Activated naive CD4-positive, alpha-beta T cell treated with anti-CD3 and anti-CD28 coated beads, Interleukin-2, amount 10 ng/mL, durations not matched to agents 7 days and 5 days (primary cell): ENCODE results near the gene SLC6A6.
A peak's percentile ranks its signal among the peaks of the same experiment; 100 is the strongest.
"Not testable (repeated sequence)": the region's sequence is repeated elsewhere in the genome, so short reads cannot be mapped to it uniquely, and the experiment has no call there.

ENCODE experiments used
- CTCF ChIA-PET: fragments of 350-600 bp; sonication (Branson Sonifier 250); formaldehyde crosslinking; loops from one replicate; lab custom pipeline; 2021; ENCODE audit warnings: antibody characterized with exemption; lab: Charles Lee
- DNase-seq: peaks from one replicate; pipeline ENCODE4 v3.0.0-alpha.2; 2020
- H3K27ac Mint-ChIP-seq: one replicate; pipeline ENCODE4 v1.8.0; 2021; ENCODE audit warnings: mild to moderate bottlenecking, moderate library complexity, mixed read lengths
- H3K27me3 Mint-ChIP-seq: one replicate; pipeline ENCODE4 v1.8.0; 2021; ENCODE audit warnings: mild to moderate bottlenecking, mixed read lengths
- H3K36me3 Mint-ChIP-seq: one replicate; pipeline ENCODE4 v1.8.0; 2021; ENCODE audit warnings: mixed read lengths
- H3K4me1 Mint-ChIP-seq: one replicate; pipeline ENCODE4 v1.8.0; 2021; ENCODE audit warnings: mixed read lengths
- H3K4me3 Mint-ChIP-seq: one replicate; pipeline ENCODE4 v1.8.0; 2021; ENCODE audit warnings: mild to moderate bottlenecking, moderate library complexity, mixed read lengths
- H3K9me3 Mint-ChIP-seq: one replicate; pipeline ENCODE4 v1.8.0; 2021; ENCODE audit warnings: mixed read lengths

Gene SLC6A6

GRCh38 chr3:14435175-14436014 lies 33.0 kb downstream of the SLC6A6 start:
- peaks cover 3% of the 10 kb centered on the region for H3K36me3 Mint-ChIP-seq
- H3K9me3 Mint-ChIP-seq = no peaks in the 10 kb centered on the region
- no peak for DNase-seq
- peaks cover 56% of the 10 kb centered on the region for H3K4me1 Mint-ChIP-seq
- H3K4me3 Mint-ChIP-seq = no peak overlapping the region
- CTCF ChIA-PET = interaction anchor here (1.7 kb wide), 1 partner anchor 22 kb away, joined by 8 read pairs; no protein-coding TSS in a partner anchor
- H3K27me3 Mint-ChIP-seq = no peaks in the 10 kb centered on the region
- H3K27ac Mint-ChIP-seq = no peak overlapping the region

DNA sequence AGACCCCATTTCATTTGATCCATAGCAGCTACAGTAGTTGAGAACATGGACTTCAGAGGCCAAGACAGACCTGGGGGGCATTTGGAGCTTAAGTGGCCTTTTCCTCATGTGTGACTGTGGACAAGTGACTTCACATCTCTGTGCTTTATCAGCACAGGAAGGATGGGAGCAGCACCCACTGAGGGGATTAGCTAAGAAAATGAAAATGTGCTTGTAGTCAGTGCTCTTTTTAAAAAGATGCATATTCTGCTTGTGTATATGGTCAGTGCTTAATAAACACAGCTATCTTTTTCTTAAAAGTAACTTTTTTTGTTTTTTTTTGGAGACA lies 34.5 kb downstream of the SLC6A6 start:
- H3K36me3 Mint-ChIP-seq = no peaks in the 10 kb centered on the region
- DNase-seq = no peak
- H3K27ac Mint-ChIP-seq = no peak overlapping the region
- no peaks in the 10 kb centered on the region for H3K9me3 Mint-ChIP-seq
- H3K4me3 Mint-ChIP-seq = no peak overlapping the region
- CTCF ChIA-PET = interaction anchor here (0.7 to 1.7 kb wide), 3 partner anchors 20 to 35 kb away, joined by 3 to 8 read pairs (median 3); no protein-coding TSS in a partner anchor
- no peaks in the 10 kb centered on the region for H3K27me3 Mint-ChIP-seq
- peaks cover 41% of the 10 kb centered on the region for H3K4me1 Mint-ChIP-seq

DNA sequence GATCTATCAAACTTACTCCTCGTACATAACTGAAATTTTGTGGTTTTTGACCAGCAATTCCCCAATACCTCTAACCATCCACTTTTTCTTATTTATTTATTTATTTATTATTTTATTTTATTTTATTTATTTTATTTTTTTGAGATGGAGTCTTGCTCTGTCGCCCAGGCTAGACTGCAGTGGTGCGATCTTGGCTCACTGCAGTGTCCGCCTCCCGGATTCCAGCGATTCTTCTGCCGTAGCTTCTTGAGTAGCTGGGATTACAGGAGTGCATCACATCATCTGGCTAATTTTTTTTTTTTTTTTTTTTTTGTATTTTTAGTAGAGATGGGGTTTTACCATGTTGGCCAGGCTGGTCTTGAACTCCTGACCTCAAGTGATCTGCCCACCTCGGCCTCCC lies 35.3 kb downstream of the SLC6A6 start:
- not testable (repeated sequence) for H3K27me3 Mint-ChIP-seq, H3K4me3 Mint-ChIP-seq, H3K9me3 Mint-ChIP-seq, H3K27ac Mint-ChIP-seq, H3K36me3 Mint-ChIP-seq, DNase-seq
- CTCF ChIA-PET = interaction anchor here (0.8 to 1.7 kb wide), 2 partner anchors 20 to 36 kb away, joined by 3 to 8 read pairs; no protein-coding TSS in a partner anchor
- peaks cover 35% of the 10 kb centered on the region for H3K4me1 Mint-ChIP-seq

GRCh38 chr3:14438262-14438661 lies 35.9 kb downstream of the SLC6A6 start:
- Mint-ChIP-seq H3K36me3 (no peaks in the 10 kb centered on the region), H3K27me3 (no peaks in the 10 kb centered on the region), H3K9me3 (no peaks in the 10 kb centered on the region), H3K4me3 (no peak overlapping the region), H3K4me1 (peaks cover 29% of the 10 kb centered on the region), H3K27ac (no peak overlapping the region)
- CTCF ChIA-PET = no interaction called here
- DNase-seq = no peak

DNA sequence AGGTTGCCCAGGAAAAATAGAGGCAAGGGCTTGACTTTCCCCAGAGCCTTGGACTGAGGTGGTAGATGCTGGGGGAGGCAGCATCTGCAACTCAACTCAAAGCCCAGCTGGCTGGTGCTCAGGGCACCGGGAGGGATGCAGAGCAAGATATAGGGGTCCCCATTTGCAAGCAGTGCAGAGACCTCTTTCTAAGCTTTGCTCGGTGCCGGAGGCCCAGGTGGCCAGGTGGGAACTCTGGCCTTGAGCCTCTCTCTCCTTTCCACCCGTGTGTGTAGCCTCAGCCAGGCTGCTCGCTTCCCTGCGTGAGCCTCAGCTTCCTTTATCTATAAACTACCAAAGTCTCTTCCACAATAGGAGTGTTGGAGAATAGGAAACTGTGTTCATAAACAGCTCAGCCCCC lies 36.5 kb downstream of the SLC6A6 start:
- Mint-ChIP-seq H3K9me3 (no peaks in the 10 kb centered on the region), H3K36me3 (peaks cover 2% of the 10 kb centered on the region), H3K27ac (no peak overlapping the region), H3K4me3 (no peak overlapping the region), H3K27me3 (no peaks in the 10 kb centered on the region), H3K4me1 (peaks cover 25% of the 10 kb centered on the region)
- no peak for DNase-seq
- CTCF ChIA-PET = no interaction called here

DNA sequence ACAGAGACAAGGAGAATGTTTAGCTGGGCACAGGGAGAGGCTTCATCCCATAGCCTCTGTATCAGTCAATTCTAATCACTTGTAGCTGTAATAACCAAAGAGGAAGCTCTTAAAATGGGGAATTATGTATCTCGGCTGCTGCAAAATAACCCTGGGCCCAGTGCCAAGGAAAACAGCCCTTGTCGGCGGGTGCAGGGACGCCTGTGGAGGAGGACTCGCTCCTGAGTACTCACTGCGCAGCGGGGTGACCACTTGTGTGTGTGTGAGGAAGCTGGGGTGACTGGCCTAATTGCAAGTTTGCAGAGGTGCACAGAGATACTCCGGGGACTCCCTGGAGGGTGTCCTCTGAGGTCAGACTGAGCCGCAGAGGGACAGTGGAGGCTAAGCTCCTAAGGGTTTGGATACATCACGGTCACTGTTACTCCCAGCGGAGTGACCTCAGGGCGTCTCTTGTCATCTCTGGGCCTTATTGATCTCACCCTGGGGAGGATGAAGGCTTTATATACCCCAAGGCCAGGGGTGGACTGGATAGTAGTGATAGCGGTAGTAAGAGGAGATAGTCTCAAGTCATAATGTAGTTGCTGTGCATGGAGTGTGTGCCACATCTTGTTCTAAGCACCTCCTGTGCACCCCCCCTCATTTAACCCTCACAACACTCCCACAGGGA lies 37.2 kb downstream of the SLC6A6 start:
- H3K4me1 Mint-ChIP-seq = peaks cover 18% of the 10 kb centered on the region
- no peaks in the 10 kb centered on the region for H3K9me3 Mint-ChIP-seq
- H3K4me3 Mint-ChIP-seq = no peak overlapping the region
- no peaks in the 10 kb centered on the region for H3K27me3 Mint-ChIP-seq
- no peak for DNase-seq
- CTCF ChIA-PET = no interaction called here
- peaks cover 8% of the 10 kb centered on the region for H3K36me3 Mint-ChIP-seq
- no peak overlapping the region for H3K27ac Mint-ChIP-seq

- no peak for DNase-seq
- Mint-ChIP-seq H3K9me3 (no peaks in the 10 kb centered on the region), H3K4me1 (peaks cover 12% of the 10 kb centered on the region), H3K36me3 (peaks cover 9% of the 10 kb centered on the region), H3K27me3 (no peaks in the 10 kb centered on the region), H3K27ac (no peak overlapping the region), H3K4me3 (no peak overlapping the region)
- CTCF ChIA-PET = no interaction called here
Measured at GRCh38 chr3:14440168-14440518, 37.7 kb downstream of the SLC6A6 start.

DNA sequence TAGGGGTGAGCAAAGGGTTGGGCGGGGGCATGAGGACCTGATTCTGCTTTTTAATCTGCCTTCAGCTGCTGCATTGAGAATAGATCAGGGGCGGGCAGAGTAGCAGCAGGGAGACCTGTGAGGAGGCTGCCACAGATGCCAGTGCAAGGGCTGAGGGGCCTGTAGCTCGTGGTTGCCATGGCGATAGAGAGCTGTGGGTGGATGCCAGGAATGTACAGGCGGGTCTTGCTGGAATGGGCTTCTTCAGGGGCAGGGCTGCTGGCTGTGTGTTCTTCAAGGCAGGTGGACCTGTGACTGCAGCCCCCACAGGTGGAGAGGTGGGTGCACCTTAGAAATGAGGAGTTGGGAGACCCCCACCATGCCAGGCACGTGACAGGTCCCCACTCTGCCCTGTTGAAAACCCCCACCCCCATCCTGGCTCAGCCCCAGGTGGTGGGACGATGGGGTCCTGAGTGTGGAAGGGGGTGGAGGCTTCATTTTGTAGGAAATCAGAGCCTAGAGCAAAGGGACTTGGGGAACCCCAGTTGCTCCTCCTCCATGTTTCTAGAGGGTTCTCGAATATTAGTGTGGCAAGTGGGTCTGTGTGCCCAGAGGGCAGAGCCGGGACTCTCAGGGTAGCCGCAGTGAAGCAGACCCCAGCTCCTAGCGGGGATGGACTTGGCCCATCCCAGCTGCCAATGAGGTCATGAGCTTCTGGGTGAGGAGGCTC lies 38.3 kb downstream of the SLC6A6 start:
- H3K4me1 Mint-ChIP-seq = peaks cover 11% of the 10 kb centered on the region
- no peak overlapping the region for H3K4me3 Mint-ChIP-seq
- no peaks in the 10 kb centered on the region for H3K27me3 Mint-ChIP-seq
- no peak for DNase-seq
- CTCF ChIA-PET = no interaction called here
- H3K27ac Mint-ChIP-seq = no peak overlapping the region
- H3K36me3 Mint-ChIP-seq = peaks cover 12% of the 10 kb centered on the region
- H3K9me3 Mint-ChIP-seq = no peaks in the 10 kb centered on the region

DNA sequence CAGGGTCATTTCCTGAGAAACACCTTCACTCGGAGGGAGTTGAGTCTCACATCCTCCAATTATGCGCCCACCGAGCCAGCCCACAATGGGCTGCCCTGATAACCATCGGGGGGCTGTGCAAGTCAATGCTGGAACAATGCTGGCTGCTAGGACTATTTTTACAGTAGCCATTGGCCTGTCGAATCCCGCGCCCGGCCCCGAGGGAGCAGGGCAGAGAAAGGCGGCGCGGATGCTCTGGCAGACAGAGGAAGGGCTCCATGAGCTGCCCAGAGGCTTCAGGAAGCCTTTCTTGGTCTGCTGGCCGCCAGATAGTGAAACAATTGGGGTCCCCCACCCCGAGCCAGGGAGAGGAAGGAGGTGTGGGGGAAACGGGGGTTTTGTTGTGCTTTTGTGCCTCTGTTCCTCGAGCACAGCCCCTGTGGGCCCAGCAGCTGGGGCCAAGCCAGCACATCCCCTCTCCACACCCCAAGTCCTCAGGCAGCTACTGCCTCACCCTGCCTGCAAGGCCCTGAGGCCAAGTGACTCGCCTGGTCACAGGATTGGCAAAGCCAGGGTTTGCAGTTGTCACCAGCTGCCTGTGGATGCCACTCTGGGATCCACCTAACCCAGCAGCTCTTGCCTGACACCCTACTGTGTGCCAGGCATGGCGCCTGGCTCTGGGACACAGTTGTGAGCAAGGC lies 39.0 kb downstream of the SLC6A6 start:
- peaks cover 11% of the 10 kb centered on the region for H3K4me1 Mint-ChIP-seq
- no peaks in the 10 kb centered on the region for H3K9me3 Mint-ChIP-seq
- no peaks in the 10 kb centered on the region for H3K27me3 Mint-ChIP-seq
- CTCF ChIA-PET = interaction anchor here (1.2 kb wide), 1 partner anchor 27 kb away, joined by 4 read pairs; no protein-coding TSS in a partner anchor
- DNase-seq = no peak
- H3K36me3 Mint-ChIP-seq = peaks cover 18% of the 10 kb centered on the region
- peak overlapping the region; percentile 55 for H3K27ac Mint-ChIP-seq
- no peak overlapping the region for H3K4me3 Mint-ChIP-seq

GRCh38 chr3:14441920-14442300 lies 39.5 kb downstream of the SLC6A6 start:
- Mint-ChIP-seq H3K27me3 (no peaks in the 10 kb centered on the region), H3K9me3 (no peaks in the 10 kb centered on the region), H3K27ac (peak overlapping the region; percentile 55), H3K4me3 (no peak overlapping the region), H3K36me3 (peaks cover 22% of the 10 kb centered on the region), H3K4me1 (peaks cover 7% of the 10 kb centered on the region)
- DNase-seq = no peak
- CTCF ChIA-PET = interaction anchor here (1.2 kb wide), 1 partner anchor 26 kb away, joined by 4 read pairs; no protein-coding TSS in a partner anchor

- Mint-ChIP-seq H3K27me3 (no peaks in the 10 kb centered on the region), H3K36me3 (peaks cover 44% of the 10 kb centered on the region), H3K4me1 (peaks cover 4% of the 10 kb centered on the region), H3K27ac (no peak overlapping the region), H3K9me3 (no peaks in the 10 kb centered on the region), H3K4me3 (no peak overlapping the region)
- DNase-seq = no peak
- CTCF ChIA-PET = no interaction called here
Measured at GRCh38 chr3:14444380-14444779, 42.0 kb downstream of the SLC6A6 start.

DNA sequence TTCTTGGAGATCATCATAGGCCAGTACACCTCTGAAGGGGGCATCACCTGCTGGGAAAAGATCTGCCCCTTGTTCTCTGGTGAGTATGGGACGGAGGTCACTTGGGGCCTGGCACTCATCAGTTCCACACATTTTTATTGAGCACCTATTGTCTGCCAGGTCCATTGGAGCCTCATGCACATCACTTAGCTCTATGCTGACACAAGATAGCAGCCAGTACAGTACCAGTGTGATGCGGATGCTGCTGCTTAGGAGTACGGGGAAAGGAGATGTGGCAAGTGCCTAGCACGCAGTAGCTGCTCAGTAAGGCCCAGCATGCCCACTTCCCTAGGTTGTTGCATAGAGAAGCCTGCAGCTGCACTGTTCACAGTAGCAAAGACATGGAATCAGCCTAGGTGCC lies 43.4 kb downstream of the SLC6A6 start:
- Mint-ChIP-seq H3K36me3 (peaks cover 45% of the 10 kb centered on the region), H3K27me3 (no peaks in the 10 kb centered on the region), H3K27ac (no peak overlapping the region), H3K9me3 (no peaks in the 10 kb centered on the region), H3K4me1 (no peaks in the 10 kb centered on the region), H3K4me3 (no peak overlapping the region)
- CTCF ChIA-PET = interaction anchor here (1.3 kb wide), 1 partner anchor 242 kb away, joined by 3 read pairs; no protein-coding TSS in a partner anchor
- no peak for DNase-seq

- no peak overlapping the region for H3K4me3 Mint-ChIP-seq
- CTCF ChIA-PET = interaction anchor here (0.6 to 1.3 kb wide), 2 partner anchors 179 to 244 kb away, joined by 3 read pairs; no protein-coding TSS in a partner anchor
- no peaks in the 10 kb centered on the region for H3K27me3 Mint-ChIP-seq
- H3K36me3 Mint-ChIP-seq = peaks cover 50% of the 10 kb centered on the region
- H3K9me3 Mint-ChIP-seq = no peaks in the 10 kb centered on the region
- H3K4me1 Mint-ChIP-seq = no peaks in the 10 kb centered on the region
- DNase-seq = no peak
- H3K27ac Mint-ChIP-seq = no peak overlapping the region
Measured at GRCh38 chr3:14446988-14447570, 44.7 kb downstream of the SLC6A6 start.
